ENCODE results near the gene PTGR1.
A peak's percentile ranks its signal among the peaks of the same experiment; 100 is the strongest.
"Not testable (repeated sequence)": the region's sequence is repeated elsewhere in the genome, so short reads cannot be mapped to it uniquely, and the experiment has no call there.

PTGR1 gene

GRCh38 chr9:111631214-111631971, 31.9 kb upstream of the PTGR1 start, which contains the start of gene DNAJC25:
TSS of gene DNAJC25 (plus strand) at chr9:111631334. CDS start at chr9:111631408, 74 bp downstream.
- H3K9me3 ChIP-seq (ENCODE audit: control insufficient read depth, low read length) = no peaks in the 10 kb centered on the region
- H3K27me3 ChIP-seq (replicated peaks; ENCODE audit: control insufficient read depth, insufficient read depth, low read length) = no peaks in the 10 kb centered on the region
- peak within 1 kb of the TSS; percentile 96 for H3K9ac ChIP-seq (ENCODE audit: low read length)
- H3K4me1 ChIP-seq (ENCODE audit: control insufficient read depth, insufficient read depth, low read length) = peaks cover 41% of the 10 kb centered on the region
- no peaks in the 10 kb centered on the region for H3K36me3 ChIP-seq (ENCODE audit: control insufficient read depth, insufficient read depth, low read length, severe bottlenecking)
- peak within 1 kb of the TSS; percentile 98 for H3K4me3 ChIP-seq (ENCODE audit: low read length)
- peak; percentile 99 for DNase-seq (ENCODE audit: low read depth)

- Histone ChIP-seq H3K36me3 (ENCODE audit: control insufficient read depth, insufficient read depth, low read length, severe bottlenecking) (no peaks in the 10 kb centered on the region), H3K27me3 (replicated peaks; ENCODE audit: control insufficient read depth, insufficient read depth, low read length) (no peaks in the 10 kb centered on the region), H3K9ac (ENCODE audit: low read length) (peak overlapping the region; percentile 96), H3K4me3 (ENCODE audit: low read length) (peak overlapping the region; percentile 98), H3K4me1 (ENCODE audit: control insufficient read depth, insufficient read depth, low read length) (peaks cover 41% of the 10 kb centered on the region), H3K9me3 (ENCODE audit: control insufficient read depth, low read length) (no peaks in the 10 kb centered on the region)
- DNase-seq (ENCODE audit: low read depth) = no peak
Measured at GRCh38 chr9:111630964-111631213, 31.4 kb upstream of the PTGR1 start.

- H3K9me3 ChIP-seq (ENCODE audit: control insufficient read depth, low read length) = no peaks in the 10 kb centered on the region
- peak overlapping the region; percentile 96 for H3K9ac ChIP-seq (ENCODE audit: low read length)
- peaks cover 37% of the 10 kb centered on the region for H3K4me1 ChIP-seq (ENCODE audit: control insufficient read depth, insufficient read depth, low read length)
- H3K4me3 ChIP-seq (ENCODE audit: low read length) = peak overlapping the region; percentile 98
- no peaks in the 10 kb centered on the region for H3K36me3 ChIP-seq (ENCODE audit: control insufficient read depth, insufficient read depth, low read length, severe bottlenecking)
- no peak for DNase-seq (ENCODE audit: low read depth)
- no peaks in the 10 kb centered on the region for H3K27me3 ChIP-seq (replicated peaks; ENCODE audit: control insufficient read depth, insufficient read depth, low read length)
Measured at GRCh38 chr9:111630182-111630963, 30.9 kb upstream of the PTGR1 start.

GRCh38 chr9:111628411-111628810, 29.0 kb upstream of the PTGR1 start:
- no peak overlapping the region for H3K4me3 ChIP-seq (ENCODE audit: low read length)
- H3K36me3 ChIP-seq (ENCODE audit: control insufficient read depth, insufficient read depth, low read length, severe bottlenecking) = no peaks in the 10 kb centered on the region
- peaks cover 23% of the 10 kb centered on the region for H3K4me1 ChIP-seq (ENCODE audit: control insufficient read depth, insufficient read depth, low read length)
- DNase-seq (ENCODE audit: low read depth) = no peak
- H3K9ac ChIP-seq (ENCODE audit: low read length) = no peak overlapping the region
- H3K27me3 ChIP-seq (replicated peaks; ENCODE audit: control insufficient read depth, insufficient read depth, low read length) = no peaks in the 10 kb centered on the region
- H3K9me3 ChIP-seq (ENCODE audit: control insufficient read depth, low read length) = no peaks in the 10 kb centered on the region

- DNase-seq (ENCODE audit: low read depth) = no peak
- no peaks in the 10 kb centered on the region for H3K36me3 ChIP-seq (ENCODE audit: control insufficient read depth, insufficient read depth, low read length, severe bottlenecking)
- H3K4me1 ChIP-seq (ENCODE audit: control insufficient read depth, insufficient read depth, low read length) = peaks cover 23% of the 10 kb centered on the region
- no peaks in the 10 kb centered on the region for H3K27me3 ChIP-seq (replicated peaks; ENCODE audit: control insufficient read depth, insufficient read depth, low read length)
- H3K9ac ChIP-seq (ENCODE audit: low read length) = no peak overlapping the region
- no peaks in the 10 kb centered on the region for H3K9me3 ChIP-seq (ENCODE audit: control insufficient read depth, low read length)
- no peak overlapping the region for H3K4me3 ChIP-seq (ENCODE audit: low read length)
Measured at GRCh38 chr9:111627260-111627963, 28.0 kb upstream of the PTGR1 start.

- Histone ChIP-seq H3K9ac (ENCODE audit: low read length) (peak overlapping the region; percentile 61), H3K36me3 (ENCODE audit: control insufficient read depth, insufficient read depth, low read length, severe bottlenecking) (no peaks in the 10 kb centered on the region), H3K4me1 (ENCODE audit: control insufficient read depth, insufficient read depth, low read length) (peaks cover 25% of the 10 kb centered on the region), H3K27me3 (replicated peaks; ENCODE audit: control insufficient read depth, insufficient read depth, low read length) (no peaks in the 10 kb centered on the region), H3K4me3 (ENCODE audit: low read length) (no peak overlapping the region), H3K9me3 (ENCODE audit: control insufficient read depth, low read length) (no peaks in the 10 kb centered on the region)
- peak; percentile 84 for DNase-seq (ENCODE audit: low read depth)
Measured at GRCh38 chr9:111622626-111623025, 23.2 kb upstream of the PTGR1 start.

- Histone ChIP-seq H3K4me1 (ENCODE audit: control insufficient read depth, insufficient read depth, low read length) (peaks cover 23% of the 10 kb centered on the region), H3K27me3 (replicated peaks; ENCODE audit: control insufficient read depth, insufficient read depth, low read length) (no peaks in the 10 kb centered on the region), H3K4me3 (ENCODE audit: low read length) (no peak overlapping the region), H3K9ac (ENCODE audit: low read length) (peak overlapping the region; percentile 61), H3K36me3 (ENCODE audit: control insufficient read depth, insufficient read depth, low read length, severe bottlenecking) (no peaks in the 10 kb centered on the region), H3K9me3 (ENCODE audit: control insufficient read depth, low read length) (no peaks in the 10 kb centered on the region)
- peak; percentile 63 for DNase-seq (ENCODE audit: low read depth)
Measured at GRCh38 chr9:111621895-111622480, 22.5 kb upstream of the PTGR1 start.

- not testable (repeated sequence) for H3K9me3 ChIP-seq (ENCODE audit: control insufficient read depth, low read length); H3K27me3 ChIP-seq (replicated peaks; ENCODE audit: control insufficient read depth, insufficient read depth, low read length); H3K4me1 ChIP-seq (ENCODE audit: control insufficient read depth, insufficient read depth, low read length); DNase-seq (ENCODE audit: low read depth); H3K4me3 ChIP-seq (ENCODE audit: low read length); H3K9ac ChIP-seq (ENCODE audit: low read length); H3K36me3 ChIP-seq (ENCODE audit: control insufficient read depth, insufficient read depth, low read length, severe bottlenecking)
Measured at GRCh38 chr9:111617349-111617748, 17.9 kb upstream of the PTGR1 start.

- no peak for DNase-seq (ENCODE audit: low read depth)
- no peak overlapping the region for H3K4me3 ChIP-seq (ENCODE audit: low read length)
- no peaks in the 10 kb centered on the region for H3K4me1 ChIP-seq (ENCODE audit: control insufficient read depth, insufficient read depth, low read length)
- peaks cover 11% of the 10 kb centered on the region for H3K27me3 ChIP-seq (replicated peaks; ENCODE audit: control insufficient read depth, insufficient read depth, low read length)
- no peak overlapping the region for H3K9ac ChIP-seq (ENCODE audit: low read length)
- H3K9me3 ChIP-seq (ENCODE audit: control insufficient read depth, low read length) = no peaks in the 10 kb centered on the region
- H3K36me3 ChIP-seq (ENCODE audit: control insufficient read depth, insufficient read depth, low read length, severe bottlenecking) = no peaks in the 10 kb centered on the region
Measured at GRCh38 chr9:111615928-111616327, 16.5 kb upstream of the PTGR1 start.

GRCh38 chr9:111613436-111614040, 14.1 kb upstream of the PTGR1 start:
- Histone ChIP-seq H3K9me3 (ENCODE audit: control insufficient read depth, low read length) (no peaks in the 10 kb centered on the region), H3K27me3 (replicated peaks; ENCODE audit: control insufficient read depth, insufficient read depth, low read length) (peaks cover 15% of the 10 kb centered on the region), H3K4me3 (ENCODE audit: low read length) (no peak overlapping the region), H3K4me1 (ENCODE audit: control insufficient read depth, insufficient read depth, low read length) (no peaks in the 10 kb centered on the region), H3K9ac (ENCODE audit: low read length) (no peak overlapping the region), H3K36me3 (ENCODE audit: control insufficient read depth, insufficient read depth, low read length, severe bottlenecking) (no peaks in the 10 kb centered on the region)
- DNase-seq (ENCODE audit: low read depth) = no peak

- DNase-seq (ENCODE audit: low read depth) = no peak
Measured at GRCh38 chr9:111610845-111611244, 11.4 kb upstream of the PTGR1 start.

More at GRCh38 chr9:111610845-111611244, 11.4 kb upstream of the PTGR1 start:
- no peak overlapping the region for H3K9ac ChIP-seq (ENCODE audit: low read length)
- no peaks in the 10 kb centered on the region for H3K4me1 ChIP-seq (ENCODE audit: control insufficient read depth, insufficient read depth, low read length)
- no peaks in the 10 kb centered on the region for H3K9me3 ChIP-seq (ENCODE audit: control insufficient read depth, low read length)
- no peak overlapping the region for H3K4me3 ChIP-seq (ENCODE audit: low read length)
- no peaks in the 10 kb centered on the region for H3K36me3 ChIP-seq (ENCODE audit: control insufficient read depth, insufficient read depth, low read length, severe bottlenecking)
- H3K27me3 ChIP-seq (replicated peaks; ENCODE audit: control insufficient read depth, insufficient read depth, low read length) = peaks cover 15% of the 10 kb centered on the region
